HepG2 (cell line): ENCODE measurements around the gene B3GALNT2. TPM values are rescaled to one million over a fixed set of nuclear protein-coding genes. Genes with fewer than 3 reads are reported as not detected.

Experiments
- DRAP1 ChIP-seq: IDR thresholded peaks from 2 replicates; pipeline ENCODE4 v1.6.1; 2016; ENCODE audit warnings: missing genetic modification reagents, missing compliant biosample characterization
- ELF4 ChIP-seq: sonication (generic); formaldehyde crosslinking; IDR thresholded peaks from 2 replicates; pipeline ENCODE4 v1.5.0; 2020; ENCODE audit warnings: missing genetic modification reagents, mild to moderate bottlenecking, moderate library complexity, borderline replicate concordance
- HNF1A ChIP-seq, 2 experiments: sonication (generic) in 1 of 2; formaldehyde crosslinking in 1 of 2; IDR thresholded peaks; 2 replicates each; pipeline versions ENCODE4 v1.4.0 to v1.6.1; 2016 to 2020; ENCODE audit warnings: borderline replicate concordance in 1 of 2, low read depth in 1 of 2, mild to moderate bottlenecking in 1 of 2, missing genetic modification reagents in 1 of 2
- NFYB ChIP-seq: sonication (generic); formaldehyde crosslinking; IDR thresholded peaks from 2 replicates; pipeline ENCODE4 v1.4.0; 2020; ENCODE audit warnings: missing genetic modification reagents
- NKX3-1 ChIP-seq: sonication (generic); formaldehyde crosslinking; IDR thresholded peaks from 2 replicates; pipeline ENCODE4 v1.5.0; 2020; ENCODE audit warnings: missing genetic modification reagents
- SAP130 ChIP-seq: IDR thresholded peaks from 2 replicates; pipeline ENCODE4 v1.6.1; 2016; ENCODE audit warnings: low read depth
- SRSF1 ChIP-seq: fragments of 200-400 bp; formaldehyde crosslinking; optimal IDR thresholded peaks from 2 replicates; pipeline ENCODE3; 2017; ENCODE audit warnings: mild to moderate bottlenecking, low read depth, low read length, moderate library complexity
- TGIF2 ChIP-seq: IDR thresholded peaks from 2 replicates; pipeline ENCODE4 v1.6.1; 2016; ENCODE audit warnings: control low read depth, missing compliant biosample characterization
- THYN1 ChIP-seq: sonication (generic); formaldehyde crosslinking; IDR thresholded peaks from 2 replicates; pipeline ENCODE4 v1.8.1; 2023; ENCODE audit warnings: low read depth, mild to moderate bottlenecking, moderate library complexity, missing genetic modification reagents, borderline replicate concordance
- ZNF292 ChIP-seq: sonication (generic); formaldehyde crosslinking; IDR thresholded peaks from 2 replicates; pipeline ENCODE4 v1.8.1; 2022; ENCODE audit warnings: mild to moderate bottlenecking, low read depth, missing genetic modification reagents, borderline replicate concordance
- ZNF317 ChIP-seq: sonication (generic); formaldehyde crosslinking; IDR thresholded peaks from 2 replicates; pipeline ENCODE4 v1.5.0; 2020; ENCODE audit warnings: mild to moderate bottlenecking, missing genetic modification reagents
- ZNF333 ChIP-seq: sonication (generic); formaldehyde crosslinking; IDR thresholded peaks from 2 replicates; pipeline ENCODE4 v1.4.0; 2020; ENCODE audit warnings: mild to moderate bottlenecking, missing genetic modification reagents, borderline replicate concordance
- ZNF383 ChIP-seq: sonication (generic); formaldehyde crosslinking; IDR thresholded peaks from 2 replicates; pipeline ENCODE4 v1.4.0; 2020; ENCODE audit warnings: missing genetic modification reagents, mild to moderate bottlenecking, borderline replicate concordance
- ZNF546 ChIP-seq: sonication (generic); formaldehyde crosslinking; conservative IDR thresholded peaks from 2 replicates; pipeline ENCODE4 v1.8.1; 2023; ENCODE audit warnings: mild to moderate bottlenecking, missing genetic modification reagents
- ZSCAN29 ChIP-seq: sonication (generic); formaldehyde crosslinking; conservative IDR thresholded peaks from 2 replicates; pipeline ENCODE4 v1.4.0; 2020; ENCODE audit warnings: mild to moderate bottlenecking, missing genetic modification reagents
- polyA plus RNA-seq, 8 experiments: library from polyadenylated mRNA; depleted of rRNA in 3 of 8; stranded (reverse) in 7 of 8; unstranded in 1 of 8; fragments of >200 nt; fragmentation: Illumina TruSeq in 4 of 8; extraction: Trizol in 4 of 8; gene quantifications; 2 replicates each; pipeline versions ENCODE4 v1.2.1 to v1.2.3, GENCODE V29; 2011 to 2016; ENCODE audit warnings: low read depth in 4 of 8, missing spikeins in 1 of 8, mixed read lengths in 1 of 8; ENCODE audit not compliant: insufficient read depth in 1 of 8
- total RNA-seq, 5 experiments: library from RNA; depleted of rRNA; stranded (reverse); fragments of >200 nt; fragmentation: Illumina TruSeq; extraction: Trizol; gene quantifications; 2 replicates each; pipeline ENCODE4 v1.2.3, GENCODE V29; 2016; ENCODE audit warnings: low read depth in 1 of 5
- TF ChIP-seq, protein P1 (sequence below): sonication (generic); formaldehyde crosslinking; IDR thresholded peaks from 2 replicates; pipeline ENCODE4 v1.5.1; 2020; ENCODE audit warnings: mild to moderate bottlenecking, missing genetic modification reagents, borderline replicate concordance
- TF ChIP-seq, protein P2 (sequence below): IDR thresholded peaks from 2 replicates; pipeline ENCODE4 v1.6.1; 2012; ENCODE audit warnings: inconsistent platforms

Gene B3GALNT2
- total and polyA plus RNA-seq, 2 of the 13 experiments (the other 11 are each of a cell fraction or from before 2014, with no cell fraction given) = 16.5 to 28.9 TPM

DNA sequence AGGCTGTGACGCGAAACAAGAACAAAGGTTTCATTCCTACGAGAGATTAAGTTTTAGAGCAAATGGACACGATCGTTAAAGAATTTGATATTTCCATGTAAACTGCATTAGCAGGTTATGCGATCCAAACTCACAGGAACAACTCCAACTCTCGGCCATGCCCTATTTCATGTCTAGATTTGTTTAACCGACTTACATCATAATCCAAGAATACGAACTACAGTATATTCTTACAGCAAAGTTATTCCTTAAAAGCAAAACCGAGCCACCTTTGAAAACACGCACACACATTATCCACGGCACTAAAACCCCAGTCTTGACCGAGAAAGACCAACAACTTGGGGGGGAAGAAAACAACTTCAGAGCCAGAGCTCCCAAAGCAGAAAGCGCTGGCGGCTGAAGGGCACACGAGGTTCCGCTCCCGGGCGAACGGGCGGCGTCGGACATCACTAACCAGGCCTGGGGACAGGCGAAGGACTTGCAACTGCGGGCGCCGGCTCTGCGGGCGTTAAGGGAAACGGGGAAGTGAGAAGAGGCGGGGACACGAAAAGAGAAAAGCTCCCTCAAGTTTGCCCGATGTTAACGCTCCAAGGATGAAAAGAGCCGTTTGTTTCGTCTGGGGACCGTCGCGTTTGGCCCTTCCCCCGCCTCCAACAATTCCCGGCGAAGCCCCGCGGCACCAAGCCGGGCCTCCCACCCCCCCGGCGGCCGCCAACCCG, 690 bp downstream of the B3GALNT2 start (continued):
- TF ChIP-seq, protein P1, sequence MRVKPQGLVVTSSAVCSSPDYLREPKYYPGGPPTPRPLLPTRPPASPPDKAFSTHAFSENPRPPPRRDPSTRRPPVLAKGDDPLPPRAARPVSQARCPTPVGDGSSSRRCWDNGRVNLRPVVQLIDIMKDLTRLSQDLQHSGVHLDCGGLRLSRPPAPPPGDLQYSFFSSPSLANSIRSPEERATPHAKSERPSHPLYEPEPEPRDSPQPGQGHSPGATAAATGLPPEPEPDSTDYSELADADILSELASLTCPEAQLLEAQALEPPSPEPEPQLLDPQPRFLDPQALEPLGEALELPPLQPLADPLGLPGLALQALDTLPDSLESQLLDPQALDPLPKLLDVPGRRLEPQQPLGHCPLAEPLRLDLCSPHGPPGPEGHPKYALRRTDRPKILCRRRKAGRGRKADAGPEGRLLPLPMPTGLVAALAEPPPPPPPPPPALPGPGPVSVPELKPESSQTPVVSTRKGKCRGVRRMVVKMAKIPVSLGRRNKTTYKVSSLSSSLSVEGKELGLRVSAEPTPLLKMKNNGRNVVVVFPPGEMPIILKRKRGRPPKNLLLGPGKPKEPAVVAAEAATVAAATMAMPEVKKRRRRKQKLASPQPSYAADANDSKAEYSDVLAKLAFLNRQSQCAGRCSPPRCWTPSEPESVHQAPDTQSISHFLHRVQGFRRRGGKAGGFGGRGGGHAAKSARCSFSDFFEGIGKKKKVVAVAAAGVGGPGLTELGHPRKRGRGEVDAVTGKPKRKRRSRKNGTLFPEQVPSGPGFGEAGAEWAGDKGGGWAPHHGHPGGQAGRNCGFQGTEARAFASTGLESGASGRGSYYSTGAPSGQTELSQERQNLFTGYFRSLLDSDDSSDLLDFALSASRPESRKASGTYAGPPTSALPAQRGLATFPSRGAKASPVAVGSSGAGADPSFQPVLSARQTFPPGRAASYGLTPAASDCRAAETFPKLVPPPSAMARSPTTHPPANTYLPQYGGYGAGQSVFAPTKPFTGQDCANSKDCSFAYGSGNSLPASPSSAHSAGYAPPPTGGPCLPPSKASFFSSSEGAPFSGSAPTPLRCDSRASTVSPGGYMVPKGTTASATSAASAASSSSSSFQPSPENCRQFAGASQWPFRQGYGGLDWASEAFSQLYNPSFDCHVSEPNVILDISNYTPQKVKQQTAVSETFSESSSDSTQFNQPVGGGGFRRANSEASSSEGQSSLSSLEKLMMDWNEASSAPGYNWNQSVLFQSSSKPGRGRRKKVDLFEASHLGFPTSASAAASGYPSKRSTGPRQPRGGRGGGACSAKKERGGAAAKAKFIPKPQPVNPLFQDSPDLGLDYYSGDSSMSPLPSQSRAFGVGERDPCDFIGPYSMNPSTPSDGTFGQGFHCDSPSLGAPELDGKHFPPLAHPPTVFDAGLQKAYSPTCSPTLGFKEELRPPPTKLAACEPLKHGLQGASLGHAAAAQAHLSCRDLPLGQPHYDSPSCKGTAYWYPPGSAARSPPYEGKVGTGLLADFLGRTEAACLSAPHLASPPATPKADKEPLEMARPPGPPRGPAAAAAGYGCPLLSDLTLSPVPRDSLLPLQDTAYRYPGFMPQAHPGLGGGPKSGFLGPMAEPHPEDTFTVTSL (CRISPR knock-in tag) = peak; percentile 27; the same call in 1 of the 2 replicates
- TF ChIP-seq THYN1 (CRISPR knock-in tag) = no peak
- no peak for TF ChIP-seq NFYB (CRISPR knock-in tag)
- TF ChIP-seq ZSCAN29 (CRISPR knock-in tag) = no peak; the same call in 1 of the 2 replicates
- TF ChIP-seq ELF4 (CRISPR knock-in tag) = no peak
- TF ChIP-seq ZNF383 (CRISPR knock-in tag) = 0 out of 2 replicates have a peak, but pooled peaks have one; percentile 27
- 0 out of 2 replicates have a peak, but pooled peaks have one; percentile 18 for TF ChIP-seq TGIF2 (CRISPR knock-in tag)
- TF ChIP-seq ZNF546 (CRISPR knock-in tag) = no peak; the same call in 1 of the 2 replicates
- TF ChIP-seq, protein P2, sequence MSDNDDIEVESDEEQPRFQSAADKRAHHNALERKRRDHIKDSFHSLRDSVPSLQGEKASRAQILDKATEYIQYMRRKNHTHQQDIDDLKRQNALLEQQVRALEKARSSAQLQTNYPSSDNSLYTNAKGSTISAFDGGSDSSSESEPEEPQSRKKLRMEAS = peak; percentile 50; the same call in 1 of the 2 replicates
- TF ChIP-seq SRSF1 = no peak
- TF ChIP-seq SAP130 (CRISPR knock-in tag) = peak; percentile 7; the same call in 1 of the 2 replicates
- peak; percentile 21; the same call in 1 of the 2 replicates for TF ChIP-seq ZNF292 (CRISPR knock-in tag)
- 0 out of 2 replicates have a peak, but pooled peaks have one; percentile 35 for TF ChIP-seq ZNF317 (CRISPR knock-in tag)
- no peak for TF ChIP-seq HNF1A (IDR thresholded peaks at IDR 0.05; ENCODE audit: low read depth)
- TF ChIP-seq HNF1A (CRISPR knock-in tag; IDR thresholded peaks at IDR 0.05; ENCODE audit: borderline replicate concordance) = no peak
- TF ChIP-seq ZNF333 (CRISPR knock-in tag) = no peak
- TF ChIP-seq DRAP1 (CRISPR knock-in tag) = no peak
- TF ChIP-seq NKX3-1 (CRISPR knock-in tag) = 0 out of 2 replicates have a peak, but pooled peaks have one; percentile 36
